Measurements from ENCODE around the gene AMH. TPM values are rescaled to one million over a fixed set of nuclear protein-coding genes. Genes with fewer than 3 reads are reported as not detected.

Gene AMH
- total RNA-seq, 6 experiments from 2014 or later = 0.24 to 1.2 (median 0.59) TPM

GRCh38 chr19:2233601-2234280, 15.4 kb upstream of the AMH start:
- Histone ChIP-seq H3K27me3 (no peaks in the 10 kb centered on the region), H3K4me3 (no peak overlapping the region), H3K27ac (no peak overlapping the region), H3K36me3 (peaks cover 0 to 11% (median 8%) of the 10 kb centered on the region in 4 donors), H3K4me1 (peaks cover 0 to 33% (median 6%) of the 10 kb centered on the region in 4 donors), H3K9me3 (no peaks in the 10 kb centered on the region)
- intact Hi-C loops (cut with DNase I) = loop anchor here in 1 of 2 donors (5.0 to 10.0 kb wide), 2 partner anchors 61 to 81 kb away; no protein-coding TSS in a partner anchor
- 60% methylated on average over 1 of the region's 25 CpGs for WGBS (ENCODE audit: insufficient coverage, low coverage, low lambda C conversion rate, missing lambda C conversion rate)
- TF ChIP-seq POLR2A (IDR thresholded peaks at IDR 0.05) = no peak
- TF ChIP-seq CTCF (IDR thresholded peaks at IDR 0.05) = no peak
- ATAC-seq (no peak), DNase-seq (no peak)

DNA sequence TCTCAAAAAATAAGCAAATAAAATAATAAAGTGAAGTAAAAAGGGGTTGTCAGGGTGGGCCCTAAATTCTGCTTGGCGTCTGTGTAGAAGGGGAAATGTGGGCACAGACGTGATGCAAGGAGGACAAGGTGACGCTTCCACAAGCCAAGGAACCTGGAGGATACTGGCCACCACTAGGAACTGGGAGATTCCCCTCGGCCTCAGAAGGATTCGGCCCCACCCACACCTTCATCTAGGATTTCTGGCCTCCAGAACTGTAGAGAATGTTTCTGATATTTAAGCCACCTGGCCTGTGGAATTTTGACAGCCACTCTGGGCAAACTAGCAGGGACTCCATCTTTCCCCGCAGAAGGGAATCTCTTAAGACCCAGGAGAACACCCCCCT, 14.1 kb upstream of the AMH start:
- H3K4me1 ChIP-seq = peaks cover 0 to 34% (median 8%) of the 10 kb centered on the region in 4 donors
- ATAC-seq (no peak), DNase-seq (no peak)
- intact Hi-C loops (cut with DNase I) = loop anchor here (5.0 to 10.0 kb wide), 3 partner anchors 37 to 80 kb away; no protein-coding TSS in a partner anchor
- 56% methylated on average over 6 of the region's 6 CpGs for WGBS (ENCODE audit: insufficient coverage, low coverage, low lambda C conversion rate, missing lambda C conversion rate)
- TF ChIP-seq POLR2A (IDR thresholded peaks at IDR 0.05) (no peak), CTCF (IDR thresholded peaks at IDR 0.05) (no peak)
- H3K27ac ChIP-seq = peak overlapping the region in 2 of 3 donors; percentile 93 to 99
- no peaks in the 10 kb centered on the region for H3K27me3 ChIP-seq
- peaks cover 0 to 7% (median 5%) of the 10 kb centered on the region in 4 donors for H3K36me3 ChIP-seq
- no peaks in the 10 kb centered on the region for H3K9me3 ChIP-seq
- H3K4me3 ChIP-seq = peak overlapping the region; percentile 77 to 99 (median 97)

- no peak for DNase-seq
- H3K4me1 ChIP-seq = peaks cover 0 to 38% (median 8%) of the 10 kb centered on the region in 4 donors
- H3K9me3 ChIP-seq = no peaks in the 10 kb centered on the region
- WGBS (ENCODE audit: insufficient coverage, low coverage, low lambda C conversion rate, missing lambda C conversion rate) = 0% methylated on average over 6 of the region's 48 CpGs
- intact Hi-C loops (cut with DNase I) = loop anchor here (5.0 to 10.0 kb wide), 2 partner anchors 37 to 79 kb away; no protein-coding TSS in a partner anchor
- ATAC-seq = peak in 3 of 4 donors; percentile 0 to 5 (median 2)
- peak overlapping the region; percentile 93 to 99 (median 99) for H3K27ac ChIP-seq
- peaks cover 0 to 1% (median under 1%) of the 10 kb centered on the region in 4 donors for H3K36me3 ChIP-seq
- no peaks in the 10 kb centered on the region for H3K27me3 ChIP-seq
- H3K4me3 ChIP-seq = peak overlapping the region; percentile 77 to 99 (median 97)
- TF ChIP-seq CTCF (IDR thresholded peaks at IDR 0.05) (no peak), POLR2A (IDR thresholded peaks at IDR 0.05) (no peak)
Measured at GRCh38 chr19:2235381-2236063, 13.6 kb upstream of the AMH start.

DNA sequence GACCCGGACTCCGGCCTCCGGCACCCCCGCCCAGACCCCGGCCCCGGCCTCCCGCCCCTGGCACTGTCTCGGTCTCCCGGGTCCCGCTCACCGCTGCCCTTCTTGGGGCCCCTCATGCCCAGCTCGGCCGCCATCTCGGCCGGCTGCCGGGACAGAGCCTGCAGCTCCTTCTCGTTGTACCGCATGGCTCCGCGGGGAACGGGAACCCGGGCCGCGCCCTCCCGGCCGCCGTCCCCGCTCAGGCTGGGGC, 13.1 kb upstream of the AMH start:
- no peaks in the 10 kb centered on the region for H3K9me3 ChIP-seq
- ATAC-seq (no peak), DNase-seq (no peak)
- no peaks in the 10 kb centered on the region for H3K27me3 ChIP-seq
- peaks cover 0 to 1% (median 0%) of the 10 kb centered on the region in 4 donors for H3K36me3 ChIP-seq
- no CpG with 5 or more reads among the region's 28 CpGs for WGBS (ENCODE audit: insufficient coverage, low coverage, low lambda C conversion rate, missing lambda C conversion rate)
- TF ChIP-seq CTCF (IDR thresholded peaks at IDR 0.05) (no peak), POLR2A (IDR thresholded peaks at IDR 0.05) (no peak)
- peaks cover 0 to 41% (median 11%) of the 10 kb centered on the region in 4 donors for H3K4me1 ChIP-seq
- H3K27ac ChIP-seq = peak overlapping the region; percentile 93 to 99 (median 99)
- intact Hi-C loops (cut with DNase I) = loop anchor here (5.0 to 10.0 kb wide), 2 partner anchors 36 to 79 kb away; no protein-coding TSS in a partner anchor
- H3K4me3 ChIP-seq = peak overlapping the region; percentile 77 to 99 (median 97)

All from right lobe of liver (tissue), 6 donors.